GM12878 (cell line): Measurements from ENCODE around the gene CLEC20A. TPM values are rescaled to one million over a fixed set of nuclear protein-coding genes. Genes with fewer than 3 reads are reported as not detected.

Experiments
- ATAC-seq: fragments of 200-7000 bp; cut with Tn5 transposase; 3 replicates; pipeline ENCODE4 v1.9.1; 2020; ENCODE audit warnings: mild to moderate bottlenecking, moderate library complexity
- BruUV-seq: library from RNA; stranded (reverse); fragments of 400-500 nt; replicated peaks from 2 replicates; lab custom pipeline; 2021; lab: Mats Ljungman, UMichigan
- CTCF ChIA-PET: fragments of 300-600 bp; sonication (Branson Sonifier 250); formaldehyde crosslinking; extraction: SDS; loops from one replicate; lab custom pipeline; 2021; ENCODE audit warnings: inconsistent platforms; lab: Yijun Ruan, JAX
- POLR2A ChIA-PET: fragments of 350-600 bp; formaldehyde crosslinking; extraction: SDS; loops from one replicate; lab custom pipeline; 2021; ENCODE audit warnings: inconsistent platforms; lab: Charles Lee
- RAD21 ChIA-PET: fragments of 300-600 bp; sonication (Branson Sonifier 250); formaldehyde crosslinking; loops from one replicate; lab custom pipeline; 2023; ENCODE audit warnings: antibody characterized with exemption; ENCODE audit not compliant: unreplicated experiment; lab: Charles Lee
- SMC1A ChIA-PET: fragments of 300-600 bp; sonication (Branson Sonifier 250); formaldehyde crosslinking; loops from one replicate; lab custom pipeline; 2023; ENCODE audit not compliant: unreplicated experiment, uncharacterized antibody; lab: Charles Lee
- DNase-seq: peaks from one replicate; pipeline ENCODE4 v3.0.0-alpha.2; 2011; ENCODE audit warnings: low read depth, low spot score
- FAIRE-seq: peaks from 3 replicates; lab custom pipeline; 2011; peaks lifted over from hg19 to GRCh38; lab: Jason Lieb, UNC
- H2AFZ ChIP-seq: 2 replicates; pipeline ENCODE4 v1.6.0; 2011; ENCODE audit warnings: low read depth, low read length, control low read depth; ENCODE audit not compliant: control insufficient read depth
- H3K27ac ChIP-seq: 2 replicates; pipeline ENCODE4 v1.5.1; 2011; ENCODE audit warnings: control low read depth; ENCODE audit not compliant: control insufficient read depth, insufficient read depth
- H3K27me3 ChIP-seq, 2 experiments: replicated peaks in 1 of 2; 2 replicates each; pipeline versions ENCODE4 v1.6.0 to v1.6.1; 2011; ENCODE audit warnings: low read length in 1 of 2; ENCODE audit not compliant: control insufficient read depth in 2 of 2, insufficient read depth in 2 of 2
- H3K36me3 ChIP-seq, 2 experiments: 2 replicates each; pipeline ENCODE4 v1.5.1; 2011; ENCODE audit warnings: low read length in 1 of 2; ENCODE audit not compliant: control insufficient read depth in 2 of 2, insufficient read depth in 2 of 2
- H3K4me1 ChIP-seq: 2 replicates; pipeline ENCODE4 v1.6.1; 2011; ENCODE audit warnings: mild to moderate bottlenecking, low read length, moderate library complexity, mixed read lengths; ENCODE audit not compliant: control insufficient read depth, insufficient read depth
- H3K4me2 ChIP-seq: 2 replicates; pipeline ENCODE4 v1.6.0; 2011; ENCODE audit warnings: control low read depth; ENCODE audit not compliant: control insufficient read depth, insufficient read depth
- H3K4me3 ChIP-seq: fragments of 200-600 bp; sonication (generic); 2 replicates; pipeline ENCODE4 v1.5.1; 2016
- H3K79me2 ChIP-seq: 2 replicates; pipeline ENCODE4 v1.6.0; 2011; ENCODE audit warnings: low read length; ENCODE audit not compliant: control insufficient read depth, insufficient read depth
- H3K9ac ChIP-seq: 2 replicates; pipeline ENCODE4 v1.8.0; 2011; ENCODE audit warnings: low read length, control low read depth, mixed read lengths; ENCODE audit not compliant: control insufficient read depth, insufficient read depth
- H3K9me3 ChIP-seq: replicated peaks from 3 replicates; pipeline ENCODE4 v1.5.1; 2011; ENCODE audit warnings: mild to moderate bottlenecking, low read length; ENCODE audit not compliant: control insufficient read depth, insufficient read depth
- H4K20me1 ChIP-seq: 2 replicates; pipeline ENCODE4 v1.6.0; 2011; ENCODE audit not compliant: control insufficient read depth, insufficient read depth
- BCL11A ChIP-seq: IDR thresholded peaks from 2 replicates; pipeline ENCODE4 v1.6.1; 2011; ENCODE audit warnings: low read depth, low read length
- CEBPB ChIP-seq, 2 experiments: fragments of 150-350 bp in 1 of 2; IDR thresholded peaks; 2 replicates each; pipeline ENCODE4 v1.6.1; 2012 to 2014; ENCODE audit warnings: low read depth in 2 of 2, low read length in 2 of 2, borderline replicate concordance in 1 of 2, inconsistent platforms in 1 of 2
- IKZF2 ChIP-seq, 2 experiments: fragments of 450-650 bp; IDR thresholded peaks; 2 replicates each; pipeline ENCODE4 v1.6.1; 2017; ENCODE audit warnings: mild to moderate bottlenecking in 2 of 2, moderate library complexity in 2 of 2
- IRF4 ChIP-seq: IDR thresholded peaks from 2 replicates; pipeline ENCODE4 v1.6.1; 2011; ENCODE audit warnings: low read depth, low read length
- JUND ChIP-seq: IDR thresholded peaks from 2 replicates; pipeline ENCODE4 v1.6.1; 2012; ENCODE audit warnings: low read depth, mild to moderate bottlenecking, low read length, improper control_type of control experiment, moderate library complexity
- NR2C2 ChIP-seq: IDR thresholded peaks from 2 replicates; pipeline ENCODE4 v1.6.1; 2011; ENCODE audit warnings: borderline replicate concordance, low read depth; ENCODE audit not compliant: control insufficient read depth, insufficient read length
- POU2F2 ChIP-seq: IDR thresholded peaks from 3 replicates; pipeline ENCODE4 v1.6.1; 2011; ENCODE audit warnings: low read depth, mild to moderate bottlenecking, low read length, borderline replicate concordance
- SMC3 ChIP-seq: IDR thresholded peaks from 2 replicates; pipeline ENCODE4 v1.6.1; 2011; ENCODE audit warnings: low read length, improper control_type of control experiment, borderline replicate concordance
- WGBS: methylation state at CpG from one replicate; pipeline ENCODE4 v1.1.6; 2016; ENCODE audit warnings: low lambda C conversion rate; ENCODE audit not compliant: insufficient replicate concordance, insufficient coverage; ENCODE audit errors: missing lambda C conversion rate; 5-methylcytosine and 5-hydroxymethylcytosine counted together
- in situ Hi-C: fragments of 300-500 bp; cut with MboI; formaldehyde crosslinking; loops from 9 replicates; pipeline ENCODE4 v1.14.3; 2018; ENCODE audit warnings: mixed read lengths
- intact Hi-C: fragments of 100-400 bp; cut with micrococcal nuclease; formaldehyde crosslinking; loops from one replicate; pipeline ENCODE4 v1.14.2; 2022; ENCODE audit not compliant: unreplicated experiment
- polyA plus RNA-seq, 11 experiments: library from polyadenylated mRNA; depleted of rRNA in 4 of 11; unstranded in 6 of 11; stranded (reverse) in 5 of 11; fragments of >200 nt; fragmentation: Nextera tagmentation in 4 of 11; fragmentation: Illumina TruSeq in 1 of 11; extraction: Ambion mirVana in 4 of 11; extraction: Trizol in 1 of 11; gene quantifications; 1 replicate in 1 of 11; 2 replicates in 10 of 11; pipeline versions ENCODE4 v1.2.1 to v1.2.3, GENCODE V29; 2011 to 2016; ENCODE audit warnings: inconsistent platforms in 2 of 11, missing spikeins in 2 of 11, low read depth in 1 of 11
- total RNA-seq, 4 experiments: library from RNA; depleted of rRNA in 3 of 4; stranded (reverse); fragments of >200 nt in 3 of 4; fragmentation: Illumina TruSeq in 1 of 4; extraction: Trizol in 1 of 4; gene quantifications; 2 replicates each; pipeline versions ENCODE4 v1.2.1 to v1.2.3, GENCODE V29; 2013 to 2021
- TF ChIP-seq, protein P1 (sequence below): fragments of 450-650 bp; IDR thresholded peaks from 2 replicates; pipeline ENCODE4 v1.6.1; 2016; ENCODE audit warnings: mild to moderate bottlenecking
- TF ChIP-seq, protein P2 (sequence below): fragments of 450-650 bp; IDR thresholded peaks from 2 replicates; pipeline ENCODE4 v1.6.1; 2016; ENCODE audit warnings: mild to moderate bottlenecking
- TF ChIP-seq, protein P3 (sequence below): fragments of 450-650 bp; IDR thresholded peaks from 2 replicates; pipeline ENCODE4 v1.6.1; 2016; ENCODE audit warnings: mild to moderate bottlenecking, moderate library complexity, borderline replicate concordance
- TF ChIP-seq, protein P4 (sequence below): fragments of 450-650 bp; formaldehyde crosslinking; IDR thresholded peaks from 2 replicates; pipeline ENCODE4 v1.4.0; 2022; ENCODE audit warnings: mild to moderate bottlenecking, moderate library complexity

The CLEC20A gene
- total and polyA plus RNA-seq, 10 of the 15 experiments (the other 5 are each of a cell fraction or from before 2014, with no cell fraction given): not detected

DNA sequence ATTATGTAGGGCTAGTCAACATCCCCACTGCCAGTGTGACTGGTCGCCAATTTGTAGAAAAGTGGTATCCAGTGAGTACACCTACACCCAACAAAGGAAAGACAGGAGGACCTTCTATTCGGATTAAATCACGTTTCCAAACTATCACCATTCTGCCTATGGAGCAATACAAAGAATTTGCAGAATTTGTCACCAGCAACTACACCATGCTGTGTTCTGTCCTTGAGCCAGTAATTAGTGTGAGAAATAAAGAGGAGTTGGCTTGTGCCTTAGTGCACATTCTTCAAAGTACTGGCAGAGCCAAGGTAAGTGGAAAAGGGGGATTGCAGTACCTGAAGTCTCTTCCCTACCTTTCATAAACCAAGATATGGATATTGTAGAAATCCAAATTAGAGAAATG lies 53.8 kb downstream of the CLEC20A start (continued):
- no peak for TF ChIP-seq JUND

DNA sequence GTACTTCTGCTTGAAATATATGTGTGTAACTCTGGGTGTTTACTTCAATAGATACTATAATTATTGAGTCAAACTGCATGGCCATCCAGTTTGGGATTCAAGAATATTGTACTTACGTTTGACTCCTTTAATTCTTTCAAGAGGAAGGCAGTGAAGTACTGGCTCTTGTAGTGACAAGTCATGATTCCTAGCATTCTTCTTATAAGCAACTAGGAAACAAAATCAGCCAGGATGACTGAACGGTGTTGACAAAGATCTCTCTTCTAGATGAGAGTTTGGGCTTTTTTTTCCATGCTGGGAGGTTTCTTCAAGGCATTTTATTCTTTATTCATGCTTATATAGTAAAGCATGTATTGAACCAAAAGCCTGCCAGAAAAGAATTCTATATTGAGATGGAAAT lies 58.3 kb downstream of the CLEC20A start:
- no peak overlapping the region for H2AFZ ChIP-seq
- no peaks in the 10 kb centered on the region for H3K79me2 ChIP-seq
- 0% methylated on average over 2 of the region's 2 CpGs for WGBS
- BruUV-seq: no TSS peak
- intact Hi-C loops (no loop called here), in situ Hi-C loops (no loop called here)
- FAIRE-seq (no peak), ATAC-seq (no peak), DNase-seq (no peak)
- H3K9me3 ChIP-seq: no peaks in the 10 kb centered on the region
- SMC1A ChIA-PET: interaction anchor here (1.4 to 1.6 kb wide), 2 partner anchors 17 to 30 kb away, joined by 3 read pairs; no protein-coding TSS in a partner anchor
- H3K27ac ChIP-seq: no peak overlapping the region
- H4K20me1 ChIP-seq: no peaks in the 10 kb centered on the region
- RAD21 ChIA-PET: interaction anchor here (0.8 kb wide), 1 partner anchor 126 kb away, joined by 3 read pairs; no protein-coding TSS in a partner anchor
- no peak overlapping the region for H3K4me2 ChIP-seq
- no peak overlapping the region for H3K9ac ChIP-seq
- H3K27me3 ChIP-seq: peaks cover 0 to 2% of the 10 kb centered on the region in 2 experiments; a peak in 1 of 4 replicates
- no peaks in the 10 kb centered on the region for H3K4me1 ChIP-seq
- no peak overlapping the region for H3K4me3 ChIP-seq
- POLR2A ChIA-PET: interaction anchor here (0.7 kb wide), 1 partner anchor 10 kb away, joined by 3 read pairs; no protein-coding TSS in a partner anchor
- no peaks in the 10 kb centered on the region for H3K36me3 ChIP-seq
- CTCF ChIA-PET: no interaction called here
- TF ChIP-seq, protein P1, sequence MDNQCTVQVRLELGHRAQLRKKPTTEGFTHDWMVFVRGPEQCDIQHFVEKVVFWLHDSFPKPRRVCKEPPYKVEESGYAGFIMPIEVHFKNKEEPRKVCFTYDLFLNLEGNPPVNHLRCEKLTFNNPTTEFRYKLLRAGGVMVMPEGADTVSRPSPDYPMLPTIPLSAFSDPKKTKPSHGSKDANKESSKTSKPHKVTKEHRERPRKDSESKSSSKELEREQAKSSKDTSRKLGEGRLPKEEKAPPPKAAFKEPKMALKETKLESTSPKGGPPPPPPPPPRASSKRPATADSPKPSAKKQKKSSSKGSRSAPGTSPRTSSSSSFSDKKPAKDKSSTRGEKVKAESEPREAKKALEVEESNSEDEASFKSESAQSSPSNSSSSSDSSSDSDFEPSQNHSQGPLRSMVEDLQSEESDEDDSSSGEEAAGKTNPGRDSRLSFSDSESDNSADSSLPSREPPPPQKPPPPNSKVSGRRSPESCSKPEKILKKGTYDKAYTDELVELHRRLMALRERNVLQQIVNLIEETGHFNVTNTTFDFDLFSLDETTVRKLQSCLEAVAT: no peak
- TF ChIP-seq IKZF2 (IDR thresholded peaks at IDR 0.05): no peak
- TF ChIP-seq, protein P2, sequence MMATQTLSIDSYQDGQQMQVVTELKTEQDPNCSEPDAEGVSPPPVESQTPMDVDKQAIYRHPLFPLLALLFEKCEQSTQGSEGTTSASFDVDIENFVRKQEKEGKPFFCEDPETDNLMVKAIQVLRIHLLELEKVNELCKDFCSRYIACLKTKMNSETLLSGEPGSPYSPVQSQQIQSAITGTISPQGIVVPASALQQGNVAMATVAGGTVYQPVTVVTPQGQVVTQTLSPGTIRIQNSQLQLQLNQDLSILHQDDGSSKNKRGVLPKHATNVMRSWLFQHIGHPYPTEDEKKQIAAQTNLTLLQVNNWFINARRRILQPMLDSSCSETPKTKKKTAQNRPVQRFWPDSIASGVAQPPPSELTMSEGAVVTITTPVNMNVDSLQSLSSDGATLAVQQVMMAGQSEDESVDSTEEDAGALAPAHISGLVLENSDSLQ: no peak
- TF ChIP-seq, protein P3, sequence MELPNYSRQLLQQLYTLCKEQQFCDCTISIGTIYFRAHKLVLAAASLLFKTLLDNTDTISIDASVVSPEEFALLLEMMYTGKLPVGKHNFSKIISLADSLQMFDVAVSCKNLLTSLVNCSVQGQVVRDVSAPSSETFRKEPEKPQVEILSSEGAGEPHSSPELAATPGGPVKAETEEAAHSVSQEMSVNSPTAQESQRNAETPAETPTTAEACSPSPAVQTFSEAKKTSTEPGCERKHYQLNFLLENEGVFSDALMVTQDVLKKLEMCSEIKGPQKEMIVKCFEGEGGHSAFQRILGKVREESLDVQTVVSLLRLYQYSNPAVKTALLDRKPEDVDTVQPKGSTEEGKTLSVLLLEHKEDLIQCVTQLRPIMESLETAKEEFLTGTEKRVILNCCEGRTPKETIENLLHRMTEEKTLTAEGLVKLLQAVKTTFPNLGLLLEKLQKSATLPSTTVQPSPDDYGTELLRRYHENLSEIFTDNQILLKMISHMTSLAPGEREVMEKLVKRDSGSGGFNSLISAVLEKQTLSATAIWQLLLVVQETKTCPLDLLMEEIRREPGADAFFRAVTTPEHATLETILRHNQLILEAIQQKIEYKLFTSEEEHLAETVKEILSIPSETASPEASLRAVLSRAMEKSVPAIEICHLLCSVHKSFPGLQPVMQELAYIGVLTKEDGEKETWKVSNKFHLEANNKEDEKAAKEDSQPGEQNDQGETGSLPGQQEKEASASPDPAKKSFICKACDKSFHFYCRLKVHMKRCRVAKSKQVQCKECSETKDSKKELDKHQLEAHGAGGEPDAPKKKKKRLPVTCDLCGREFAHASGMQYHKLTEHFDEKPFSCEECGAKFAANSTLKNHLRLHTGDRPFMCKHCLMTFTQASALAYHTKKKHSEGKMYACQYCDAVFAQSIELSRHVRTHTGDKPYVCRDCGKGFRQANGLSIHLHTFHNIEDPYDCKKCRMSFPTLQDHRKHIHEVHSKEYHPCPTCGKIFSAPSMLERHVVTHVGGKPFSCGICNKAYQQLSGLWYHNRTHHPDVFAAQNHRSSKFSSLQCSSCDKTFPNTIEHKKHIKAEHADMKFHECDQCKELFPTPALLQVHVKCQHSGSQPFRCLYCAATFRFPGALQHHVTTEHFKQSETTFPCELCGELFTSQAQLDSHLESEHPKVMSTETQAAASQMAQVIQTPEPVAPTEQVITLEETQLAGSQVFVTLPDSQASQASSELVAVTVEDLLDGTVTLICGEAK: no peak
- no peak for TF ChIP-seq POU2F2
- no peak for TF ChIP-seq BCL11A
- TF ChIP-seq IRF4: no peak
- TF ChIP-seq SMC3: no peak
- no peak for TF ChIP-seq NR2C2
- TF ChIP-seq JUND: no peak
- TF ChIP-seq CEBPB (IDR thresholded peaks at IDR 0.05; ENCODE audit: borderline replicate concordance in 1 of 2, low read depth in 2 of 2, low read length in 2 of 2): no peak
- TF ChIP-seq, protein P4, sequence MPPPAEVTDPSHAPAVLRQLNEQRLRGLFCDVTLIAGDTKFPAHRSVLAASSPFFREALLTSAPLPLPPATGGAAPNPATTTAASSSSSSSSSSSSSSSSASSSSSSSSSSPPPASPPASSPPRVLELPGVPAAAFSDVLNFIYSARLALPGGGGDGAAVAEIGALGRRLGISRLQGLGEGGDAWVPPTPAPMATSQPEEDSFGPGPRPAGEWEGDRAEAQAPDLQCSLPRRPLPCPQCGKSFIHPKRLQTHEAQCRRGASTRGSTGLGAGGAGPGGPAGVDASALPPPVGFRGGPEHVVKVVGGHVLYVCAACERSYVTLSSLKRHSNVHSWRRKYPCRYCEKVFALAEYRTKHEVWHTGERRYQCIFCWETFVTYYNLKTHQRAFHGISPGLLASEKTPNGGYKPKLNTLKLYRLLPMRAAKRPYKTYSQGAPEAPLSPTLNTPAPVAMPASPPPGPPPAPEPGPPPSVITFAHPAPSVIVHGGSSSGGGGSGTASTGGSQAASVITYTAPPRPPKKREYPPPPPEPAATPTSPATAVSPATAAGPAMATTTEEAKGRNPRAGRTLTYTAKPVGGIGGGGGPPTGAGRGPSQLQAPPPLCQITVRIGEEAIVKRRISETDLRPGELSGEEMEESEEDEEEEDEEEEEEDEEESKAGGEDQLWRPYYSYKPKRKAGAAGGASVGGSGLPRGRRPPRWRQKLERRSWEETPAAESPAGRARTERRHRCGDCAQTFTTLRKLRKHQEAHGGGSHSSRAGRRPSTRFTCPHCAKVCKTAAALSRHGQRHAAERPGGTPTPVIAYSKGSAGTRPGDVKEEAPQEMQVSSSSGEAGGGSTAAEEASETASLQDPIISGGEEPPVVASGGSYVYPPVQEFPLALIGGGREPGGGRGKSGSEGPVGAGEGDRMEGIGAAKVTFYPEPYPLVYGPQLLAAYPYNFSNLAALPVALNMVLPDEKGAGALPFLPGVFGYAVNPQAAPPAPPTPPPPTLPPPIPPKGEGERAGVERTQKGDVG (CRISPR knock-in tag): no peak
